Transverse colon (tissue), 4 donors: ENCODE data around the gene ST3GAL4. TPM values are rescaled to one million over a fixed set of nuclear protein-coding genes. Genes with fewer than 3 reads are reported as not detected.
"Not testable (repeated sequence)": the region's sequence is repeated elsewhere in the genome, so short reads cannot be mapped to it uniquely, and the experiment has no call there.

ENCODE experiments used
- DNase-seq: peaks from one replicate; pipeline ENCODE4 v3.0.0-alpha.2; 2019
- H3K27ac ChIP-seq, 4 donors: fragments of 200-600 bp; sonication (generic); 2 replicates each; pipeline ENCODE4 v1.5.1; 2016 to 2018; ENCODE audit warnings: inconsistent platforms in 4 of 4
- H3K27me3 ChIP-seq: fragments of 200-600 bp; sonication (generic); 2 replicates; pipeline ENCODE4 v1.5.1; 2017; ENCODE audit warnings: inconsistent platforms
- H3K36me3 ChIP-seq, 4 donors: fragments of 200-600 bp; sonication (generic); 2 replicates each; pipeline ENCODE4 v1.5.1; 2017 to 2019; ENCODE audit warnings: inconsistent platforms in 4 of 4
- H3K4me1 ChIP-seq, 4 donors: fragments of 200-600 bp; sonication (generic); 2 replicates each; pipeline ENCODE4 v1.5.1; 2017 to 2020; ENCODE audit warnings: inconsistent platforms in 4 of 4
- H3K4me3 ChIP-seq, 4 donors: fragments of 200-600 bp; sonication (generic); 1 replicate in 1 of 4; 2 replicates in 3 of 4; pipeline versions ENCODE4 v1.5.1 to v1.6.1; 2017 to 2019; ENCODE audit warnings: inconsistent platforms in 4 of 4
- H3K9me3 ChIP-seq, 2 donors: fragments of 200-600 bp; sonication (generic); 2 replicates each; pipeline ENCODE4 v1.5.1; 2017 to 2019; ENCODE audit warnings: inconsistent platforms in 2 of 2
- CTCF ChIP-seq, 5 experiments: fragments of 200-600 bp in 3 of 5; fragments of 450-650 bp in 2 of 5; sonication (generic) in 3 of 5; IDR thresholded peaks; 1 replicate in 2 of 5; 2 replicates in 3 of 5; pipeline ENCODE4 v1.5.1; 2016 to 2017; ENCODE audit warnings: antibody characterized with exemption in 5 of 5, inconsistent platforms in 3 of 5, mild to moderate bottlenecking in 2 of 5, moderate library complexity in 1 of 5
- EP300 ChIP-seq: sonication (generic); formaldehyde crosslinking; IDR thresholded peaks from one replicate; pipeline ENCODE4 v1.6.1; 2017; ENCODE audit warnings: antibody characterized with exemption, low read depth
- POLR2A ChIP-seq: fragments of 450-650 bp; IDR thresholded peaks from one replicate; pipeline ENCODE4 v1.6.1; 2016; ENCODE audit warnings: antibody characterized with exemption, mild to moderate bottlenecking, moderate library complexity
- POLR2AphosphoS5 ChIP-seq, 3 donors: sonication (generic); formaldehyde crosslinking; IDR thresholded peaks; one replicate each; pipeline ENCODE4 v1.6.1; 2016; ENCODE audit warnings: antibody characterized with exemption in 3 of 3
- WGBS, 2 donors: methylation state at CpG; one replicate each; pipeline ENCODE4 v1.1.5; 2018; ENCODE audit warnings: low coverage in 1 of 2; 5-methylcytosine and 5-hydroxymethylcytosine counted together
- in situ Hi-C, 4 donors: fragments of 200-750 bp; cut with MboI; loops; one replicate each; pipeline versions ENCODE4 v1.15.0 to v1.15.1; 2017; ENCODE audit warnings: low sequenced_read_pairs in 3 of 4, low pct_ligation_motif_present in 1 of 4, low pct_unique_long_range_greater_than_20kb in 1 of 4
- intact Hi-C: fragments of 100-400 bp; cut with DNase I; formaldehyde crosslinking; loops from one replicate; pipeline ENCODE4 v1.15.1; 2023; ENCODE audit warnings: low total_unique reads
- total RNA-seq, 4 donors: library from RNA; depleted of rRNA; stranded (reverse); fragments of >200 nt; gene quantifications; one replicate each; pipeline ENCODE4 v1.1.0, GENCODE V29; 2016

The ST3GAL4 gene
- total RNA-seq, 4 donors from 2014 or later = 26.1 to 206 (median 166) TPM

- TF ChIP-seq CTCF (IDR thresholded peaks at IDR 0.05) = no peak
- no peak for TF ChIP-seq POLR2A
- no peak for TF ChIP-seq POLR2AphosphoS5 (IDR thresholded peaks at IDR 0.05)
- no peak for TF ChIP-seq EP300
- no peak overlapping the region for H3K4me3 ChIP-seq
- no peak for DNase-seq
- peaks cover 0 to 3% (median 0%) of the 10 kb centered on the region in 4 donors for H3K4me1 ChIP-seq
- H3K36me3 ChIP-seq = no peaks in the 10 kb centered on the region
- WGBS, 2 donors = 52 to 67% methylated on average over 5 to 7 of the region's 7 CpGs
- no peaks in the 10 kb centered on the region for H3K9me3 ChIP-seq
- intact Hi-C loops (no loop called here), in situ Hi-C loops (no loop called here)
- no peaks in the 10 kb centered on the region for H3K27me3 ChIP-seq
- no peak overlapping the region for H3K27ac ChIP-seq
These were observed 20.2 kb downstream of the ST3GAL4 start for GRCh38 chr11:126375726-126376125.

GRCh38 chr11:126378763-126379162 is 23.3 kb downstream of the ST3GAL4 start:
- Histone ChIP-seq H3K27ac (no peak overlapping the region), H3K36me3 (no peaks in the 10 kb centered on the region), H3K27me3 (no peaks in the 10 kb centered on the region), H3K4me1 (peaks cover 0 to 7% (median 2%) of the 10 kb centered on the region in 4 donors), H3K4me3 (no peak overlapping the region), H3K9me3 (no peaks in the 10 kb centered on the region)
- 80 to 89% methylated on average over 3 to 4 of the region's 4 CpGs for WGBS, 2 donors
- no peak for TF ChIP-seq CTCF (IDR thresholded peaks at IDR 0.05)
- no peak for TF ChIP-seq POLR2A
- DNase-seq = no peak
- intact Hi-C loops = no loop called here
- in situ Hi-C loops = no loop called here

- Histone ChIP-seq H3K36me3 (no peaks in the 10 kb centered on the region), H3K9me3 (no peaks in the 10 kb centered on the region), H3K27me3 (no peaks in the 10 kb centered on the region), H3K4me3 (no peak overlapping the region), H3K4me1 (peaks cover under 1 to 17% (median 3%) of the 10 kb centered on the region in 4 donors), H3K27ac (no peak overlapping the region)
- TF ChIP-seq EP300 = no peak
- no peak for TF ChIP-seq CTCF (IDR thresholded peaks at IDR 0.05)
- TF ChIP-seq POLR2AphosphoS5 (IDR thresholded peaks at IDR 0.05) = no peak
- TF ChIP-seq POLR2A = no peak
- no peak for DNase-seq
- 92% methylated on average over 4 of the region's 4 CpGs; no CpG with 5 or more reads in 1 of the 2 donors for WGBS, 2 donors
- in situ Hi-C loops = no loop called here
- intact Hi-C loops = no loop called here
These were observed 25.4 kb downstream of the ST3GAL4 start for GRCh38 chr11:126380909-126381308.

- H3K27ac ChIP-seq, H3K9me3 ChIP-seq, intact Hi-C loops, H3K27me3 ChIP-seq, DNase-seq, in situ Hi-C loops, H3K4me3 ChIP-seq, H3K36me3 ChIP-seq: not testable (repeated sequence)
- H3K4me1 ChIP-seq = peaks cover 9 to 24% (median 11%) of the 10 kb centered on the region in 4 donors
- 71% methylated on average over 5 of the region's 10 CpGs; no CpG with 5 or more reads in 1 of the 2 donors for WGBS, 2 donors
These were observed 26.5 kb downstream of the ST3GAL4 start for GRCh38 chr11:126381960-126382359.

- H3K9me3 ChIP-seq, H3K4me3 ChIP-seq, in situ Hi-C loops, H3K27me3 ChIP-seq, DNase-seq, H3K27ac ChIP-seq, H3K36me3 ChIP-seq, intact Hi-C loops: not testable (repeated sequence)
- H3K4me1 ChIP-seq = peaks cover 9 to 26% (median 13%) of the 10 kb centered on the region in 4 donors
- 83% methylated on average over 4 of the region's 4 CpGs; no CpG with 5 or more reads in 1 of the 2 donors for WGBS, 2 donors
These were observed 27.2 kb downstream of the ST3GAL4 start for GRCh38 chr11:126382641-126383040.
